ENCODE measurements around the gene MRPS25.

GRCh38 chr3:15108869-15109268 lies 43.8 kb upstream of the MRPS25 start:
- TF ChIP-seq EZH2 (IDR thresholded peaks at IDR 0.05; ENCODE audit: low read depth, unreplicated experiment) = no peak
- TF ChIP-seq, protein P1, sequence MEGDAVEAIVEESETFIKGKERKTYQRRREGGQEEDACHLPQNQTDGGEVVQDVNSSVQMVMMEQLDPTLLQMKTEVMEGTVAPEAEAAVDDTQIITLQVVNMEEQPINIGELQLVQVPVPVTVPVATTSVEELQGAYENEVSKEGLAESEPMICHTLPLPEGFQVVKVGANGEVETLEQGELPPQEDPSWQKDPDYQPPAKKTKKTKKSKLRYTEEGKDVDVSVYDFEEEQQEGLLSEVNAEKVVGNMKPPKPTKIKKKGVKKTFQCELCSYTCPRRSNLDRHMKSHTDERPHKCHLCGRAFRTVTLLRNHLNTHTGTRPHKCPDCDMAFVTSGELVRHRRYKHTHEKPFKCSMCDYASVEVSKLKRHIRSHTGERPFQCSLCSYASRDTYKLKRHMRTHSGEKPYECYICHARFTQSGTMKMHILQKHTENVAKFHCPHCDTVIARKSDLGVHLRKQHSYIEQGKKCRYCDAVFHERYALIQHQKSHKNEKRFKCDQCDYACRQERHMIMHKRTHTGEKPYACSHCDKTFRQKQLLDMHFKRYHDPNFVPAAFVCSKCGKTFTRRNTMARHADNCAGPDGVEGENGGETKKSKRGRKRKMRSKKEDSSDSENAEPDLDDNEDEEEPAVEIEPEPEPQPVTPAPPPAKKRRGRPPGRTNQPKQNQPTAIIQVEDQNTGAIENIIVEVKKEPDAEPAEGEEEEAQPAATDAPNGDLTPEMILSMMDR (conservative IDR thresholded peaks at IDR 0.05; ENCODE audit: low read depth in 2 of 2) = no peak
- no peak for TF ChIP-seq EZH2phosphoT487 (IDR thresholded peaks at IDR 0.05; ENCODE audit: unreplicated experiment)

Measured in GM23338 (cell line).